HS-27A (cell line): Measurements from ENCODE around the gene TCEANC2.
"Not testable (repeated sequence)": the region's sequence is repeated elsewhere in the genome, so short reads cannot be mapped to it uniquely, and the experiment has no call there.

Experiments
- DNase-seq: peaks from one replicate; pipeline ENCODE4 v3.0.0-alpha.2; 2012; ENCODE audit warnings: low read depth, missing footprints

Gene TCEANC2

GRCh38 chr1:54027848-54028247 is 25.6 kb upstream of the TCEANC2 start:
- no peak for DNase-seq

GRCh38 chr1:54028306-54029251 is 24.8 kb upstream of the TCEANC2 start:
- DNase-seq = no peak

GRCh38 chr1:54037476-54037875 is 15.9 kb upstream of the TCEANC2 start:
- DNase-seq = no peak

GRCh38 chr1:54041806-54042205 is 11.6 kb upstream of the TCEANC2 start:
- no peak for DNase-seq

GRCh38 chr1:54045496-54045895 is 7.9 kb upstream of the TCEANC2 start:
- no peak for DNase-seq

- no peak for DNase-seq
Measured at GRCh38 chr1:54046671-54047383, 6.6 kb upstream of the TCEANC2 start.

- no peak for DNase-seq
Measured at GRCh38 chr1:54047384-54048305, 5.8 kb upstream of the TCEANC2 start.

- not testable (repeated sequence) for DNase-seq
Measured at GRCh38 chr1:54050435-54050834, 3.0 kb upstream of the TCEANC2 start.

- no peak for DNase-seq
Measured at GRCh38 chr1:54051933-54052430, 1.4 kb upstream of the TCEANC2 start.

GRCh38 chr1:54052431-54052933 is 926 bp upstream of the TCEANC2 start:
- no peak for DNase-seq

- DNase-seq = no peak
Measured at GRCh38 chr1:54053745-54054437, 483 bp downstream of the TCEANC2 start.

- DNase-seq = no peak
Measured at GRCh38 chr1:54054438-54054749, 986 bp downstream of the TCEANC2 start.

GRCh38 chr1:54064299-54064698 is 10.9 kb downstream of the TCEANC2 start:
- no peak for DNase-seq

- no peak for DNase-seq
Measured at GRCh38 chr1:54069791-54070170, 16.4 kb downstream of the TCEANC2 start.

- DNase-seq = no peak
Measured at GRCh38 chr1:54070171-54070837, 16.9 kb downstream of the TCEANC2 start.

- no peak for DNase-seq
Measured at GRCh38 chr1:54077359-54077758, 24.0 kb downstream of the TCEANC2 start.

- DNase-seq = no peak
Measured at GRCh38 chr1:54080598-54081049, 27.2 kb downstream of the TCEANC2 start.

- DNase-seq = peak; percentile 31
Measured at GRCh38 chr1:54081306-54082270, 28.2 kb downstream of the TCEANC2 start.

- DNase-seq = no peak
Measured at GRCh38 chr1:54084794-54085193, 31.4 kb downstream of the TCEANC2 start.
